Colon (tissue), 2 donors: Measurements from ENCODE around the gene OTULIN.

ENCODE experiments used
- FAIRE-seq: peaks from 2 replicates; lab custom pipeline; 2012; peaks lifted over from hg19 to GRCh38; lab: Jason Lieb, UNC
- donor health status: control.
- donor health status: control.

OTULIN gene

GRCh38 chr5:14744296-14745187, 80.0 kb downstream of the OTULIN start:
- no peak for FAIRE-seq

GRCh38 chr5:14745188-14745563, 80.7 kb downstream of the OTULIN start:
- no peak for FAIRE-seq

GRCh38 chr5:14745753-14746152, 81.2 kb downstream of the OTULIN start:
- FAIRE-seq = no peak

GRCh38 chr5:14748180-14748900, 83.8 kb downstream of the OTULIN start:
- no peak for FAIRE-seq
